ENCODE data around the gene CARD18.

DNA sequence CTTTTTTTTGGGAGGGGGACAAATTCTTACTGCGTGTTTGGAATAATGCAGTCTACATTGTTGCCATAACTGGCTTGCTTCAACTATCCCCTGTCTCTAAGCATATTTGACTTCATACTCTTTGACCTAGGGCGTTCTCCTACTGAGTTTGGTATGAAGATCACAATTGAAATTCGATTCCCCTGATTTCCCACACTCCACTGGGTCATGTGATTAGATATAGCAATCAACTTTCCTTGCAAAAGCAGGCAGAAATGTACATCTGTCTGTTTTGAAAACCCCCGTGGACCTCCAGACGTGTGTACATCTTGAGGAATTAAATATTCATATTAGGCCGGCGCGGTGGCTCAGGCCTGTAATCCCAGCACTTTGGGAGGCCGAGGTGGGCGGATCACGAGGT, 13.8 kb upstream of the CARD18 start:
- TF ChIP-seq, protein P1, sequence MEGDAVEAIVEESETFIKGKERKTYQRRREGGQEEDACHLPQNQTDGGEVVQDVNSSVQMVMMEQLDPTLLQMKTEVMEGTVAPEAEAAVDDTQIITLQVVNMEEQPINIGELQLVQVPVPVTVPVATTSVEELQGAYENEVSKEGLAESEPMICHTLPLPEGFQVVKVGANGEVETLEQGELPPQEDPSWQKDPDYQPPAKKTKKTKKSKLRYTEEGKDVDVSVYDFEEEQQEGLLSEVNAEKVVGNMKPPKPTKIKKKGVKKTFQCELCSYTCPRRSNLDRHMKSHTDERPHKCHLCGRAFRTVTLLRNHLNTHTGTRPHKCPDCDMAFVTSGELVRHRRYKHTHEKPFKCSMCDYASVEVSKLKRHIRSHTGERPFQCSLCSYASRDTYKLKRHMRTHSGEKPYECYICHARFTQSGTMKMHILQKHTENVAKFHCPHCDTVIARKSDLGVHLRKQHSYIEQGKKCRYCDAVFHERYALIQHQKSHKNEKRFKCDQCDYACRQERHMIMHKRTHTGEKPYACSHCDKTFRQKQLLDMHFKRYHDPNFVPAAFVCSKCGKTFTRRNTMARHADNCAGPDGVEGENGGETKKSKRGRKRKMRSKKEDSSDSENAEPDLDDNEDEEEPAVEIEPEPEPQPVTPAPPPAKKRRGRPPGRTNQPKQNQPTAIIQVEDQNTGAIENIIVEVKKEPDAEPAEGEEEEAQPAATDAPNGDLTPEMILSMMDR (IDR thresholded peaks at IDR 0.05) = no peak
- no peak for TF ChIP-seq POLR2A (IDR thresholded peaks at IDR 0.05)
